ENCODE data around the gene ZDHHC18.

ZDHHC18 gene

GRCh38 chr1:26900815-26901511 is 74.5 kb downstream of the ZDHHC18 start:
- no peak for DNase-seq (ENCODE audit: low spot score)

All from activated CD4-positive, alpha-beta T cell treated with anti-CD3 and anti-CD28 coated beads, Interleukin-2, Interleukin-4, amounts not matched to agents 100 ng/mL and 50 ng/mL, durations not matched to agents 16 hours and 8 hours (primary cell).